ENCODE data around the gene NLRP9.

The NLRP9 gene

GRCh38 chr19:55673465-55673864, 64.7 kb downstream of the NLRP9 start:
- in situ Hi-C loops (cut with MboI; ENCODE audit: low sequenced_read_pairs, unreplicated experiment) = no loop called here
- TF ChIP-seq CTCF (IDR thresholded peaks at IDR 0.05; ENCODE audit: borderline replicate concordance, control extremely low read depth, extremely low read depth, insufficient read depth, missing control alignments) = no peak
- no peak for DNase-seq (ENCODE audit: low spot score)

- no peak for TF ChIP-seq CTCF (IDR thresholded peaks at IDR 0.05; ENCODE audit: borderline replicate concordance, control extremely low read depth, extremely low read depth, insufficient read depth, missing control alignments)
- DNase-seq (ENCODE audit: low spot score) = no peak
- in situ Hi-C loops (cut with MboI; ENCODE audit: low sequenced_read_pairs, unreplicated experiment) = no loop called here
Observed at GRCh38 chr19:55672418-55672817, 65.8 kb downstream of the NLRP9 start.

GRCh38 chr19:55671054-55671378, 67.2 kb downstream of the NLRP9 start:
- DNase-seq (ENCODE audit: low spot score) = no peak
- TF ChIP-seq CTCF (IDR thresholded peaks at IDR 0.05; ENCODE audit: borderline replicate concordance, control extremely low read depth, extremely low read depth, insufficient read depth, missing control alignments) = no peak
- in situ Hi-C loops (cut with MboI; ENCODE audit: low sequenced_read_pairs, unreplicated experiment) = no loop called here

GRCh38 chr19:55670280-55671053, 67.7 kb downstream of the NLRP9 start:
- in situ Hi-C loops (cut with MboI; ENCODE audit: low sequenced_read_pairs, unreplicated experiment) = no loop called here
- DNase-seq (ENCODE audit: low spot score) = no peak
- TF ChIP-seq CTCF (IDR thresholded peaks at IDR 0.05; ENCODE audit: borderline replicate concordance, control extremely low read depth, extremely low read depth, insufficient read depth, missing control alignments) = no peak

GRCh38 chr19:55669418-55670279, 68.6 kb downstream of the NLRP9 start:
- in situ Hi-C loops (cut with MboI; ENCODE audit: low sequenced_read_pairs, unreplicated experiment) = no loop called here
- no peak for TF ChIP-seq CTCF (IDR thresholded peaks at IDR 0.05; ENCODE audit: borderline replicate concordance, control extremely low read depth, extremely low read depth, insufficient read depth, missing control alignments)
- DNase-seq (ENCODE audit: low spot score) = no peak

GRCh38 chr19:55668603-55669348, 69.4 kb downstream of the NLRP9 start:
- in situ Hi-C loops (cut with MboI; ENCODE audit: low sequenced_read_pairs, unreplicated experiment) = no loop called here
- TF ChIP-seq CTCF (IDR thresholded peaks at IDR 0.05; ENCODE audit: borderline replicate concordance, control extremely low read depth, extremely low read depth, insufficient read depth, missing control alignments) = no peak
- no peak for DNase-seq (ENCODE audit: low spot score)

Data from GM13976 (cell line).